Epidermal melanocyte (primary cell): ENCODE measurements around the gene NAP1L2.
"Not testable (repeated sequence)": the region's sequence is repeated elsewhere in the genome, so short reads cannot be mapped to it uniquely, and the experiment has no call there.

Experiments
- DNase-seq: peaks from one replicate; pipeline ENCODE4 v3.0.0; 2011; ENCODE audit warnings: low spot score; ENCODE audit not compliant: insufficient read length

The NAP1L2 gene

GRCh38 chrX:73214426-73215094, at the start of gene NAP1L2:
TSS of gene NAP1L2 (minus strand) at chrX:73214851. CDS start at chrX:73214492, 359 bp downstream.
- no peak for DNase-seq

GRCh38 chrX:73262991-73263390, 48.3 kb upstream of the NAP1L2 start:
- no peak for DNase-seq

DNA sequence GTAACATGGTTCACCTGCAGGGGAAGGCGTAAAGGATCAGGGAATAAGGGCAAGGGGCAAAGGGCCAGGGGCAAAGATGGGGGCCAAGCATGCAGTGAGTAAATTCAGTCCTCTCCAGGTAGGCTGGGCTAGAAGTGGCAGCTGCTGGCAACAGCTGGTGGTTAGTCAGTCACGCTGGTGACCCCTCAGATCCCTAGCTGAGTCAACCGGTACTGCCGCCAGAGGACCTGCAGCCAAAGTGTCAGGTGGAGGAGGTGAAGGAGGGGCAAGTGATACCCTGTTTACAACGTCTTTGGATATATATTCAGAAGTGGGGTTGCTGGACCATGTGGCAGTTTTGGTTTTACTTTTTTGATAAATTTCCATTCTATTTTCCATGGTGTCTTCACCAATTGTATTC, 24.6 kb upstream of the NAP1L2 start:
- no peak for DNase-seq

DNA sequence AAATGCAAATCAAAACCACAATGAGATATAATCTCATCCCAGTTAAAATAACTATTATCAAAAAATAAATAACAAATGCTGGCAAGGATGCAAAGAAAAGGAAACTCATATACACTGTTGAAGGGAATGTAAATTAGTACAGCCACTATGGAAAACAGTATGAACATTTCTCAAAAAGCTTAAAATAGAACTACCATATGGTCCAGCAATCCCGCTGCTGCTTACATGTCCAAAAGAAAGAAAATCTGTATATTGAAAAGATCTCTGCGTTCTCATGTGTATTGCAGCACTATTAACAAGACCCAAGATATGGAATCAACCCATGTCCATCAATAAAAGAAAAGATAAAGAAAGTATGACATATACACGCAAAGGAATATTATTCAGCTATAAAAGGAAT, 3.0 kb upstream of the NAP1L2 start:
- no peak for DNase-seq

GRCh38 chrX:73215246-73215645, 595 bp upstream of the NAP1L2 start:
- no peak for DNase-seq

GRCh38 chrX:73213734-73214425, 771 bp downstream of the NAP1L2 start:
- DNase-seq = no peak

GRCh38 chrX:73206366-73206765, 8.3 kb downstream of the NAP1L2 start:
- no peak for DNase-seq

- DNase-seq = no peak
These were observed 32.0 kb downstream of the NAP1L2 start for GRCh38 chrX:73182502-73183114.

- DNase-seq = not testable (repeated sequence)
These were observed 45.7 kb downstream of the NAP1L2 start for GRCh38 chrX:73168945-73169344.
